ENCODE data around the gene SH3BGRL3.
"Not testable (repeated sequence)": the region's sequence is repeated elsewhere in the genome, so short reads cannot be mapped to it uniquely, and the experiment has no call there.

SH3BGRL3 gene

GRCh38 chr1:26322042-26322331 is 42.1 kb downstream of the SH3BGRL3 start:
- H3K27ac ChIP-seq = no peak overlapping the region
- TF ChIP-seq ZFX (IDR thresholded peaks at IDR 0.05; ENCODE audit: borderline replicate concordance) = no peak
- no peak for TF ChIP-seq CTCF (IDR thresholded peaks at IDR 0.05)

GRCh38 chr1:26323382-26323781 is 43.5 kb downstream of the SH3BGRL3 start:
- TF ChIP-seq CTCF (IDR thresholded peaks at IDR 0.05) = no peak
- TF ChIP-seq ZFX (IDR thresholded peaks at IDR 0.05; ENCODE audit: borderline replicate concordance) = no peak
- H3K27ac ChIP-seq = no peak overlapping the region

GRCh38 chr1:26324550-26324949 is 44.7 kb downstream of the SH3BGRL3 start:
- H3K27ac ChIP-seq = no peak overlapping the region
- TF ChIP-seq CTCF (IDR thresholded peaks at IDR 0.05) (no peak), ZFX (IDR thresholded peaks at IDR 0.05; ENCODE audit: borderline replicate concordance) (no peak)

GRCh38 chr1:26327956-26328362 is 48.1 kb downstream of the SH3BGRL3 start:
- H3K27ac ChIP-seq = no peak overlapping the region
- no peak for TF ChIP-seq CTCF (IDR thresholded peaks at IDR 0.05)
- TF ChIP-seq ZFX (IDR thresholded peaks at IDR 0.05; ENCODE audit: borderline replicate concordance) = no peak

GRCh38 chr1:26328597-26328996 is 48.7 kb downstream of the SH3BGRL3 start:
- no peak overlapping the region for H3K27ac ChIP-seq
- TF ChIP-seq CTCF (IDR thresholded peaks at IDR 0.05) = no peak
- no peak for TF ChIP-seq ZFX (IDR thresholded peaks at IDR 0.05; ENCODE audit: borderline replicate concordance)

GRCh38 chr1:26329380-26329779 is 49.5 kb downstream of the SH3BGRL3 start:
- H3K27ac ChIP-seq = not testable (repeated sequence)

- H3K27ac ChIP-seq = no peak overlapping the region
These were observed 50.4 kb downstream of the SH3BGRL3 start for GRCh38 chr1:26330276-26330675.

More at GRCh38 chr1:26330276-26330675, 50.4 kb downstream of the SH3BGRL3 start:
- TF ChIP-seq ZFX (IDR thresholded peaks at IDR 0.05; ENCODE audit: borderline replicate concordance) (no peak), CTCF (IDR thresholded peaks at IDR 0.05) (no peak)

Data from 22Rv1 (cell line).